Trophoblast cell (in vitro differentiated cells and primary cell): ENCODE measurements around the gene RIPK4.

Experiments used
- DNase-seq, 2 donors: peaks; one replicate each; pipeline ENCODE4 v3.0.0-alpha.2; 2016
- H2AFZ ChIP-seq: 2 replicates; pipeline ENCODE4 v1.6.1; 2013; ENCODE audit warnings: low read length, moderate library complexity, mild to moderate bottlenecking; ENCODE audit not compliant: insufficient read depth, poor library complexity
- H2AK5ac ChIP-seq: 2 replicates; pipeline ENCODE4 v1.6.1; 2013; ENCODE audit warnings: mild to moderate bottlenecking, low read length
- H2BK120ac ChIP-seq: 2 replicates; pipeline ENCODE4 v1.6.1; 2013; ENCODE audit warnings: low read length, mild to moderate bottlenecking, moderate library complexity; ENCODE audit not compliant: insufficient read depth, poor library complexity
- H2BK12ac ChIP-seq: 2 replicates; pipeline ENCODE4 v1.6.1; 2013; ENCODE audit warnings: mild to moderate bottlenecking, low read length, moderate library complexity
- H2BK5ac ChIP-seq: 2 replicates; pipeline ENCODE4 v1.6.1; 2013; ENCODE audit warnings: low read length, low read depth, moderate library complexity, mild to moderate bottlenecking; ENCODE audit not compliant: poor library complexity
- H3K14ac ChIP-seq: 2 replicates; pipeline ENCODE4 v1.6.1; 2013; ENCODE audit warnings: mild to moderate bottlenecking, low read length
- H3K18ac ChIP-seq: 2 replicates; pipeline ENCODE4 v1.6.1; 2013; ENCODE audit warnings: mild to moderate bottlenecking, low read length
- H3K23ac ChIP-seq: 2 replicates; pipeline ENCODE4 v1.6.1; 2013; ENCODE audit warnings: low read length
- H3K27ac ChIP-seq: 2 replicates; pipeline ENCODE4 v1.5.1; 2013; ENCODE audit warnings: low read depth, mild to moderate bottlenecking, inconsistent platforms, low read length, moderate library complexity
- H3K27me3 ChIP-seq: 2 replicates; pipeline ENCODE4 v1.6.1; 2013; ENCODE audit warnings: inconsistent platforms, mild to moderate bottlenecking, low read length, moderate library complexity; ENCODE audit not compliant: insufficient read depth
- H3K36me3 ChIP-seq, 2 experiments: 1 replicate in 1 of 2; 2 replicates in 1 of 2; pipeline ENCODE4 v1.6.1; 2013; ENCODE audit warnings: low read length in 2 of 2, mild to moderate bottlenecking in 2 of 2, moderate library complexity in 1 of 2; ENCODE audit not compliant: insufficient read depth in 2 of 2, control insufficient read depth in 1 of 2
- H3K4ac ChIP-seq: 2 replicates; pipeline ENCODE4 v1.6.1; 2013; ENCODE audit warnings: low read depth, mild to moderate bottlenecking, low read length, moderate library complexity
- H3K4me1 ChIP-seq, 2 experiments: 1 replicate in 1 of 2; 2 replicates in 1 of 2; pipeline ENCODE4 v1.6.1; 2013; ENCODE audit warnings: low read length in 2 of 2, mild to moderate bottlenecking in 2 of 2, moderate library complexity in 1 of 2; ENCODE audit not compliant: insufficient read depth in 2 of 2, control insufficient read depth in 1 of 2
- H3K4me2 ChIP-seq: 2 replicates; pipeline ENCODE4 v1.6.1; 2013; ENCODE audit warnings: inconsistent platforms, mild to moderate bottlenecking, low read length, moderate library complexity
- H3K4me3 ChIP-seq: 2 replicates; pipeline ENCODE4 v1.5.1; 2013; ENCODE audit warnings: mild to moderate bottlenecking, low read depth, low read length, inconsistent platforms
- H3K79me1 ChIP-seq: one replicate; pipeline ENCODE4 v1.6.1; 2013; ENCODE audit warnings: low read length
- H3K79me2 ChIP-seq: 2 replicates; pipeline ENCODE4 v1.6.1; 2013; ENCODE audit warnings: low read length, mild to moderate bottlenecking; ENCODE audit not compliant: control insufficient read depth, insufficient read depth, poor library complexity
- H3K9ac ChIP-seq: 2 replicates; pipeline ENCODE4 v1.6.1; 2013; ENCODE audit warnings: mild to moderate bottlenecking, low read length
- H3K9me3 ChIP-seq: 2 replicates; pipeline ENCODE4 v1.6.1; 2013; ENCODE audit warnings: low read depth, mild to moderate bottlenecking, control low read depth, inconsistent platforms, low read length; ENCODE audit not compliant: insufficient read depth
- H4K12ac ChIP-seq: 2 replicates; pipeline ENCODE4 v1.6.1; 2013; ENCODE audit warnings: low read depth, mild to moderate bottlenecking, low read length, moderate library complexity
- H4K8ac ChIP-seq: 2 replicates; pipeline ENCODE4 v1.6.1; 2013; ENCODE audit warnings: low read depth, mild to moderate bottlenecking, low read length, moderate library complexity
- H4K91ac ChIP-seq: one replicate; pipeline ENCODE4 v1.6.1; 2013; ENCODE audit warnings: low read depth, mild to moderate bottlenecking, low read length, moderate library complexity
- WGBS: extraction: QIAGEN DNeasy Blood & Tissue Kit; methylation state at CpG from one replicate; pipeline ENCODE4 v1.1.7; 2013; ENCODE audit warnings: missing lambda C conversion rate; ENCODE audit not compliant: insufficient read length, insufficient coverage; ENCODE audit errors: extremely low coverage; 5-methylcytosine and 5-hydroxymethylcytosine counted together

Gene RIPK4

GRCh38 chr21:41800425-41801320 is 33.8 kb upstream of the RIPK4 start:
- H2BK120ac ChIP-seq, result no peak overlapping the region
- H2AFZ ChIP-seq, result no peak overlapping the region
- peaks cover 5 to 7% of the 10 kb centered on the region in 2 experiments for H3K4me1 ChIP-seq
- WGBS, result no CpG with 5 or more reads among the region's 24 CpGs
- H2BK5ac ChIP-seq, result no peak overlapping the region
- H2BK12ac ChIP-seq, result no peak overlapping the region
- H3K27me3 ChIP-seq, result no peaks in the 10 kb centered on the region
- H3K9ac ChIP-seq, result no peak overlapping the region
- no peaks in the 10 kb centered on the region for H3K9me3 ChIP-seq
- H3K4me2 ChIP-seq, result no peak overlapping the region
- H3K79me1 ChIP-seq, result no peaks in the 10 kb centered on the region
- H3K23ac ChIP-seq, result no peak overlapping the region
- peaks cover 20 to 29% of the 10 kb centered on the region in 2 experiments for H3K36me3 ChIP-seq
- H3K4ac ChIP-seq, result no peak overlapping the region
- no peak overlapping the region for H3K27ac ChIP-seq
- no peak overlapping the region for H2AK5ac ChIP-seq
- no peak overlapping the region for H3K18ac ChIP-seq
- H4K12ac ChIP-seq, result no peak overlapping the region
- H4K8ac ChIP-seq, result no peak overlapping the region
- H3K4me3 ChIP-seq, result no peak overlapping the region
- H4K91ac ChIP-seq, result no peak overlapping the region
- no peaks in the 10 kb centered on the region for H3K79me2 ChIP-seq
- H3K14ac ChIP-seq, result no peak overlapping the region
- DNase-seq, result peak in 1 of 2 donors; percentile 80

GRCh38 chr21:41799763-41800162 is 32.9 kb upstream of the RIPK4 start:
- peaks cover 20 to 29% of the 10 kb centered on the region in 2 experiments for H3K36me3 ChIP-seq
- H3K4me1 ChIP-seq, result peaks cover 5 to 7% of the 10 kb centered on the region in 2 experiments
- H3K23ac ChIP-seq, result no peak overlapping the region
- no peak overlapping the region for H3K4me2 ChIP-seq
- H3K27me3 ChIP-seq, result no peaks in the 10 kb centered on the region
- WGBS, result no CpG with 5 or more reads among the region's 7 CpGs
- H2AK5ac ChIP-seq, result no peak overlapping the region
- H2AFZ ChIP-seq, result no peak overlapping the region
- no peak overlapping the region for H4K8ac ChIP-seq
- no peak for DNase-seq
- H2BK120ac ChIP-seq, result no peak overlapping the region
- no peak overlapping the region for H3K14ac ChIP-seq
- peak overlapping the region; percentile 48 for H3K9ac ChIP-seq
- no peak overlapping the region for H2BK12ac ChIP-seq
- H3K27ac ChIP-seq, result no peak overlapping the region
- H4K12ac ChIP-seq, result no peak overlapping the region
- no peak overlapping the region for H3K18ac ChIP-seq
- H3K4ac ChIP-seq, result no peak overlapping the region
- H3K79me2 ChIP-seq, result no peaks in the 10 kb centered on the region
- H3K9me3 ChIP-seq, result no peaks in the 10 kb centered on the region
- H3K4me3 ChIP-seq, result no peak overlapping the region
- H4K91ac ChIP-seq, result no peak overlapping the region
- no peaks in the 10 kb centered on the region for H3K79me1 ChIP-seq
- H2BK5ac ChIP-seq, result no peak overlapping the region

- Histone ChIP-seq H3K79me1 (no peaks in the 10 kb centered on the region), H3K4ac (no peak overlapping the region), H3K14ac (no peak overlapping the region), H3K27ac (no peak overlapping the region), H3K4me2 (no peak overlapping the region), H3K4me1 (peaks cover 5 to 7% of the 10 kb centered on the region in 2 experiments), H3K9ac (no peak overlapping the region), H4K91ac (no peak overlapping the region), H3K18ac (no peak overlapping the region), H3K4me3 (no peak overlapping the region), H2BK5ac (no peak overlapping the region), H2BK120ac (no peak overlapping the region), H3K23ac (no peak overlapping the region), H4K12ac (no peak overlapping the region), H2BK12ac (no peak overlapping the region), H3K79me2 (no peaks in the 10 kb centered on the region), H3K9me3 (peaks cover 2% of the 10 kb centered on the region), H2AK5ac (no peak overlapping the region), H4K8ac (no peak overlapping the region), H2AFZ (no peak overlapping the region), H3K27me3 (no peaks in the 10 kb centered on the region), H3K36me3 (peaks cover 17 to 26% of the 10 kb centered on the region in 2 experiments)
- DNase-seq, result no peak
- no CpG with 5 or more reads among the region's 20 CpGs for WGBS
Observed at GRCh38 chr21:41798326-41798725, 31.5 kb upstream of the RIPK4 start.

GRCh38 chr21:41796476-41797080 is 29.7 kb upstream of the RIPK4 start:
- Histone ChIP-seq H2BK120ac (no peak overlapping the region), H3K14ac (no peak overlapping the region), H3K36me3 (peaks cover 13 to 16% of the 10 kb centered on the region in 2 experiments), H3K4me3 (no peak overlapping the region), H2BK5ac (no peak overlapping the region), H4K8ac (no peak overlapping the region), H2BK12ac (no peak overlapping the region), H4K12ac (no peak overlapping the region), H3K4me2 (no peak overlapping the region), H2AFZ (no peak overlapping the region), H3K9me3 (peaks cover 2% of the 10 kb centered on the region), H3K79me2 (no peaks in the 10 kb centered on the region), H3K23ac (no peak overlapping the region), H3K27me3 (no peaks in the 10 kb centered on the region), H3K79me1 (no peaks in the 10 kb centered on the region), H3K18ac (no peak overlapping the region), H3K4ac (no peak overlapping the region), H3K27ac (no peak overlapping the region), H3K4me1 (peaks cover 5 to 7% of the 10 kb centered on the region in 2 experiments), H2AK5ac (no peak overlapping the region), H3K9ac (no peak overlapping the region), H4K91ac (no peak overlapping the region)
- peak in 1 of 2 donors; percentile 57 for DNase-seq
- WGBS, result no CpG with 5 or more reads among the region's 14 CpGs
